Stomach (tissue), 9 donors: Measurements from ENCODE around the gene AGAP1. TPM values are rescaled to one million over a fixed set of nuclear protein-coding genes. Genes with fewer than 3 reads are reported as not detected.

Experiments used
- DNase-seq, 2 donors: peaks; one replicate each; pipeline versions ENCODE4 v3.0.0 to v3.0.0-alpha.2; 2013 to 2019
- H3K27ac ChIP-seq, 5 donors: fragments of 200-600 bp in 4 of 5; sonication (generic) in 4 of 5; one replicate each; pipeline ENCODE4 v1.5.1; 2013 to 2019; ENCODE audit warnings: mild to moderate bottlenecking in 1 of 5, moderate library complexity in 1 of 5
- H3K27me3 ChIP-seq, 3 donors: fragments of 200-600 bp; sonication (generic); one replicate each; pipeline ENCODE4 v1.5.1; 2017 to 2019; ENCODE audit warnings: mixed run types in 1 of 3
- H3K36me3 ChIP-seq, 4 donors: fragments of 200-600 bp; sonication (generic); 1 replicate in 3 of 4; 2 replicates in 1 of 4; pipeline ENCODE4 v1.5.1; 2016 to 2019
- H3K4me1 ChIP-seq, 4 donors: fragments of 200-600 bp; sonication (generic); one replicate each; pipeline ENCODE4 v1.5.1; 2016 to 2019
- H3K4me3 ChIP-seq, 4 donors: fragments of 200-600 bp; sonication (generic) in 3 of 4; one replicate each; pipeline ENCODE4 v1.5.1; 2016 to 2019; ENCODE audit warnings: mild to moderate bottlenecking in 1 of 4
- H3K9me3 ChIP-seq, 4 donors: fragments of 200-600 bp; sonication (generic); one replicate each; pipeline ENCODE4 v1.5.1; 2016 to 2019
- CTCF ChIP-seq, 7 experiments: fragments of 450-650 bp in 4 of 7; fragments of 200-600 bp in 3 of 7; sonication (generic) in 3 of 7; IDR thresholded peaks; one replicate each; pipeline ENCODE4 v1.5.1; 2016 to 2019; ENCODE audit warnings: antibody characterized with exemption in 7 of 7, control low read depth in 2 of 7, mild to moderate bottlenecking in 1 of 7
- EP300 ChIP-seq: sonication (generic); formaldehyde crosslinking; IDR thresholded peaks from one replicate; pipeline ENCODE4 v1.6.1; 2017; ENCODE audit warnings: antibody characterized with exemption
- POLR2A ChIP-seq, 4 donors: fragments of 450-650 bp; IDR thresholded peaks; one replicate each; pipeline ENCODE4 v1.6.1; 2016; ENCODE audit warnings: antibody characterized with exemption in 4 of 4, control low read depth in 2 of 4, mild to moderate bottlenecking in 1 of 4, moderate library complexity in 1 of 4
- POLR2AphosphoS5 ChIP-seq, 3 donors: sonication (generic); formaldehyde crosslinking; IDR thresholded peaks; one replicate each; pipeline ENCODE4 v1.6.1; 2016; ENCODE audit warnings: antibody characterized with exemption in 3 of 3
- WGBS, 5 donors: extraction: QIAGEN DNeasy Blood & Tissue Kit in 3 of 5; methylation state at CpG; one replicate each; pipeline versions ENCODE4 v1.1.5 to v1.1.7; 2013 to 2018; 5-methylcytosine and 5-hydroxymethylcytosine counted together
- intact Hi-C: fragments of 100-400 bp; cut with DNase I; formaldehyde crosslinking; loops from one replicate; pipeline ENCODE4 v1.15.1; 2023; ENCODE audit warnings: low total_unique reads
- polyA plus RNA-seq, 3 donors: library from polyadenylated mRNA; stranded (reverse); fragments of 200-250 nt; gene quantifications; one replicate each; pipeline ENCODE4 v1.2.3, GENCODE V29; 2013
- total RNA-seq, 5 donors: library from RNA; depleted of rRNA; stranded (reverse); fragments of >200 nt; gene quantifications; one replicate each; pipeline versions ENCODE4 v1.1.0 to v1.2.3, GENCODE V29; 2014 to 2016
- donor health status: healthy with polysubstance abuse.
- donor health status: Bipolar disorder and iron deficiency.
- donor health status: healthy.

Gene AGAP1
- total and polyA plus RNA-seq, 8 donors = 4.2 to 139 (median 35.0) TPM

DNA sequence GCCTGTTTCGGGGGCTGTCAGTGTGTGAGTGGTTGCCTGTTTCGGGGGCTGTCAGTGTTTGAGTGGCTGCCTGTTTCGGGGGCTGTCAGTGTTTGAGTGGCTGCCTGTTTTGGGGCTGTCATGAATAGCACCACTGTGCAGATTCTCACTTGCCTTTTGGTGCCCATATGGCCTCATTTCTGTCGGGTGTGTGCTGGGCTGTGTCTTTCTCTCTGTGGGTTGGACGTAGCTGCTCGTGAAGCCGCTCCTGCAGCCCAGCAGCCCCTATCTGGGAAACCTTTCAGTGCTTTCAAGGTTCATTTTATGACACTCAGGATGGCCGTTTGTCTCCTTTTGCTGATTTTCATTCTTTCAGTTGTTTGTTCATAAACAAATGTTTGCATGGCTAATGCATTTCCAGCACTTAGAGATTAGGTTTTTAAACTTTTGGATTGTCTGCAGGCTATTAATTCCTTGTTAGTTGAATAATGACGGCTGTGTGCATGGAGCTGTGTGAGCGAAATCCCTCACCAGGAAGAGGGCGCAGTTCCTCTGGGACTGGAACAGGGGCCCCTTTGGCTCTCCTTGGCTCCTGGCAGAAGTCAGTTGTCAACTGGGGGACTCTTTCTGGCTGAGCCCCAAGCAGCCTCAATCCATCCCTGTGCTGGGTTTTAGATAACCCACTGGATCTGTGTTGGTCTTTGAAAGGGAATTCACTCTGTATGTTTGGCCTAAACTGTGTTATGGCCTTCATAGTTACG is 10.8 kb downstream of the AGAP1 start:
- H3K4me1 ChIP-seq = peaks cover 16 to 62% (median 35%) of the 10 kb centered on the region in 4 donors
- no peaks in the 10 kb centered on the region for H3K36me3 ChIP-seq
- WGBS, 5 donors = 60 to 73% (median 70%) methylated on average over 11 to 12 of the region's 12 CpGs
- H3K27ac ChIP-seq = peak overlapping the region in 3 of 5 donors; percentile 54 to 59 (median 54)
- H3K4me3 ChIP-seq = no peak overlapping the region
- no peaks in the 10 kb centered on the region for H3K9me3 ChIP-seq
- DNase-seq = peak in 1 of 2 donors; percentile 61
- intact Hi-C loops = no loop called here
- TF ChIP-seq EP300 = no peak
- TF ChIP-seq POLR2AphosphoS5 (IDR thresholded peaks at IDR 0.05) = no peak
- TF ChIP-seq CTCF (IDR thresholded peaks at IDR 0.05) = no peak
- no peak for TF ChIP-seq POLR2A (IDR thresholded peaks at IDR 0.05)
- H3K27me3 ChIP-seq = no peaks in the 10 kb centered on the region

DNA sequence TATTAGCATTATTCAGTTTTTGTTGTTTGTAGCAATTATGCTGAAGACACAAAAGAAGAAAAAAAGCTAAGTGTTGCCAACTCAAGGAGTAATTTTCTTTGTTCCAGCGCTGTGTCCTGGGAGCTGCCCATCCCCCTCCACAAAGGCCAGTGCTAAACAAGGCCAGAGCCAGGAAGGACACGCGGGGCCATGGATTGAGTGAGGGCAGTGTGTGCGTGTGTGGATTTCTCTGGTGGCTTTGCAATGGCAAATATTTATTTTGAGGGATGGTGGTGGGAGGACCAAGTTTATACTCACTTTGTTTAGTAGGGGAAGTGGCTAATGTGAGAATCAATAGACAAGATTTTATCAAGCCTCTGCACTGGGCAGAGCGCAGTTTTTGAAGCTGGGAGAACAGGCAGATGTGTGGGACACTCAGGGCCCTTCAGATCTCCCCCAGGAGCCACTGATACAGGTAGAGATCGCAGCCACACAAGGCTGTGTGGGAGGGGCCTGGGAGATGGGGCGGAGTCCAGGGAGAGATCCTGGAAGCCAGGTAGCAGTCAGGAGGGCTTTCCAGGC is 11.4 kb downstream of the AGAP1 start:
- peak; percentile 55 to 70 for DNase-seq
- TF ChIP-seq EP300 (no peak), POLR2AphosphoS5 (IDR thresholded peaks at IDR 0.05) (peak in 1 of 3 donors; percentile 42)
- H3K4me1 ChIP-seq = peaks cover 16 to 56% (median 35%) of the 10 kb centered on the region in 4 donors
- no peak overlapping the region for H3K4me3 ChIP-seq
- intact Hi-C loops = no loop called here
- WGBS, 5 donors = 20 to 45% (median 33%) methylated on average over 7 of the region's 7 CpGs
- H3K27ac ChIP-seq = peak overlapping the region in 4 of 5 donors; percentile 42 to 59 (median 54)
- H3K36me3 ChIP-seq = no peaks in the 10 kb centered on the region
- no peaks in the 10 kb centered on the region for H3K9me3 ChIP-seq
- H3K27me3 ChIP-seq = no peaks in the 10 kb centered on the region

GRCh38 chr2:235506291-235506996 is 12.6 kb downstream of the AGAP1 start:
- peaks cover 24 to 56% (median 40%) of the 10 kb centered on the region in 4 donors for H3K4me1 ChIP-seq
- no peak for DNase-seq
- H3K27me3 ChIP-seq = no peaks in the 10 kb centered on the region
- WGBS, 5 donors = 70 to 82% (median 75%) methylated on average over 13 to 14 of the region's 14 CpGs
- no peak overlapping the region for H3K4me3 ChIP-seq
- TF ChIP-seq POLR2A (IDR thresholded peaks at IDR 0.05) (no peak), EP300 (no peak), POLR2AphosphoS5 (IDR thresholded peaks at IDR 0.05) (no peak), CTCF (IDR thresholded peaks at IDR 0.05) (no peak)
- no peaks in the 10 kb centered on the region for H3K9me3 ChIP-seq
- intact Hi-C loops = no loop called here
- peak overlapping the region in 1 of 5 donors; percentile 4 for H3K27ac ChIP-seq
- no peaks in the 10 kb centered on the region for H3K36me3 ChIP-seq

DNA sequence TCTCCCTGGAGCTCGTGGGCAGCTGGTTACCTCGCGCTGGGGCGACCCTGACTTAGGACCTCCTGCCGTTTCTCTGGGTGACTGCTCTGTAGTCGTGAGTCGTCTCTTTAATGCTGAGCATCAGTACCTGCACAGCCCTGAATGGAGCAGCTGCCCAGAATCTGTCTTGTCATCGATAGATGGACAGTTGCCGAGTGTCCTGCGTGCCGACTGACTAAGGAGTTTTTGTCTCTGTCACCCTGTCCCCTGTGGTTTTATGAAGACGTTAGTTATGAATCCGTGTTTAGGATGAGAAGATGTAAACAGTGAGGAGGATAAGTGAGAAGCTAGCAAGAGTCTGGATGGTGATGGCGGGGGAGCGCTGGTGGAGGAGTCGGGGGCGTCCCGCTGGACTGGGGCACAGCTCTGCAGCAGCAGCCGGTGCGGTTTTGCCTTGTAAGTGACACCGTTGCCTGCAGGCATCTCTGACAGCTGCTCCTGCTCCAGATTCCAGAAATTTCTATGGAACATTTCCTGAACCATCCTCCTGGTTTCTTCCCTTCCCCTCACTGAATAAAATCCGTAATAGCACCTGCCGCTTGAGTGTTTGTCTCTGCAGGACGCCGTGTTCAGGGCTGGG is 13.3 kb downstream of the AGAP1 start:
- WGBS, 5 donors = 82 to 90% (median 86%) methylated on average over 23 to 25 of the region's 25 CpGs
- H3K27ac ChIP-seq = peak overlapping the region in 1 of 5 donors; percentile 4

More for the DNA sequence above, 13.3 kb downstream of the AGAP1 start:
- H3K4me1 ChIP-seq = peaks cover 26 to 53% (median 40%) of the 10 kb centered on the region in 4 donors
- H3K4me3 ChIP-seq = no peak overlapping the region
- H3K27me3 ChIP-seq = no peaks in the 10 kb centered on the region
- TF ChIP-seq EP300 = no peak
- TF ChIP-seq POLR2A (IDR thresholded peaks at IDR 0.05) = no peak
- no peak for TF ChIP-seq POLR2AphosphoS5 (IDR thresholded peaks at IDR 0.05)
- no peak for TF ChIP-seq CTCF (IDR thresholded peaks at IDR 0.05)
- no peak for DNase-seq
- intact Hi-C loops = no loop called here
- H3K9me3 ChIP-seq = no peaks in the 10 kb centered on the region
- no peaks in the 10 kb centered on the region for H3K36me3 ChIP-seq
